ENCODE results near the gene PCID2.

The PCID2 gene

GRCh38 chr13:113201815-113202214, 6.7 kb downstream of the PCID2 start:
- TF ChIP-seq, protein P1, sequence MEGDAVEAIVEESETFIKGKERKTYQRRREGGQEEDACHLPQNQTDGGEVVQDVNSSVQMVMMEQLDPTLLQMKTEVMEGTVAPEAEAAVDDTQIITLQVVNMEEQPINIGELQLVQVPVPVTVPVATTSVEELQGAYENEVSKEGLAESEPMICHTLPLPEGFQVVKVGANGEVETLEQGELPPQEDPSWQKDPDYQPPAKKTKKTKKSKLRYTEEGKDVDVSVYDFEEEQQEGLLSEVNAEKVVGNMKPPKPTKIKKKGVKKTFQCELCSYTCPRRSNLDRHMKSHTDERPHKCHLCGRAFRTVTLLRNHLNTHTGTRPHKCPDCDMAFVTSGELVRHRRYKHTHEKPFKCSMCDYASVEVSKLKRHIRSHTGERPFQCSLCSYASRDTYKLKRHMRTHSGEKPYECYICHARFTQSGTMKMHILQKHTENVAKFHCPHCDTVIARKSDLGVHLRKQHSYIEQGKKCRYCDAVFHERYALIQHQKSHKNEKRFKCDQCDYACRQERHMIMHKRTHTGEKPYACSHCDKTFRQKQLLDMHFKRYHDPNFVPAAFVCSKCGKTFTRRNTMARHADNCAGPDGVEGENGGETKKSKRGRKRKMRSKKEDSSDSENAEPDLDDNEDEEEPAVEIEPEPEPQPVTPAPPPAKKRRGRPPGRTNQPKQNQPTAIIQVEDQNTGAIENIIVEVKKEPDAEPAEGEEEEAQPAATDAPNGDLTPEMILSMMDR (IDR thresholded peaks at IDR 0.05; ENCODE audit: insufficient read depth, missing control alignments): no peak
- DNase-seq (ENCODE audit: insufficient read length, low spot score): no peak
- no peak for FAIRE-seq

- FAIRE-seq (no peak), DNase-seq (ENCODE audit: insufficient read length, low spot score) (no peak)
- TF ChIP-seq, protein P1 (IDR thresholded peaks at IDR 0.05; ENCODE audit: insufficient read depth, missing control alignments): no peak
Observed at GRCh38 chr13:113196970-113197737, 11.3 kb downstream of the PCID2 start.

GRCh38 chr13:113195360-113195759, 13.1 kb downstream of the PCID2 start:
- no peak for FAIRE-seq
- TF ChIP-seq, protein P1 (IDR thresholded peaks at IDR 0.05; ENCODE audit: insufficient read depth, missing control alignments): no peak
- DNase-seq (ENCODE audit: insufficient read length, low spot score): no peak

GRCh38 chr13:113192902-113193301, 15.6 kb downstream of the PCID2 start:
- DNase-seq (ENCODE audit: insufficient read length, low spot score): no peak
- no peak for FAIRE-seq
- TF ChIP-seq, protein P1 (IDR thresholded peaks at IDR 0.05; ENCODE audit: insufficient read depth, missing control alignments): no peak

- no peak for DNase-seq (ENCODE audit: insufficient read length, low spot score)
- TF ChIP-seq, protein P1 (IDR thresholded peaks at IDR 0.05; ENCODE audit: insufficient read depth, missing control alignments): no peak
- no peak for FAIRE-seq
Observed at GRCh38 chr13:113192279-113192678, 16.2 kb downstream of the PCID2 start.

DNA sequence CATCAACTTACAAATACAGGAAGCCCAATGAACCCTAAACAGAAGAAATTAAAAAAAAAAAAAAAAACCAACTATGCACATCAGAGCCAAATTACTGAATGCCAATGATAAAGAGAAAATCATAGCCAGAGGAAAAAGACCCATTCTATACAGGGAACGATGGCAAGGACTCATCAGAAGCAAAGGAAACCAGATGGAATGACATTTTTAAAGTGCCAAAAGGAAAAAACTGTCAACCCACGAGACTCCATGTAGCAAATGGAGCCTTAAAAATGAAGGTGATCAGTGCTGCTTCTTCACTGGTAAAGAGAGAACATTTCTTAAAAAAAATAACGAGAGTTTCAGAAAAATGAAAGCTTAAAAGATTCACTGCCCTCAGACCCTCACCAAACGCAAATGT, 18.3 kb downstream of the PCID2 start:
- TF ChIP-seq, protein P1 (IDR thresholded peaks at IDR 0.05; ENCODE audit: insufficient read depth, missing control alignments): no peak

DNA sequence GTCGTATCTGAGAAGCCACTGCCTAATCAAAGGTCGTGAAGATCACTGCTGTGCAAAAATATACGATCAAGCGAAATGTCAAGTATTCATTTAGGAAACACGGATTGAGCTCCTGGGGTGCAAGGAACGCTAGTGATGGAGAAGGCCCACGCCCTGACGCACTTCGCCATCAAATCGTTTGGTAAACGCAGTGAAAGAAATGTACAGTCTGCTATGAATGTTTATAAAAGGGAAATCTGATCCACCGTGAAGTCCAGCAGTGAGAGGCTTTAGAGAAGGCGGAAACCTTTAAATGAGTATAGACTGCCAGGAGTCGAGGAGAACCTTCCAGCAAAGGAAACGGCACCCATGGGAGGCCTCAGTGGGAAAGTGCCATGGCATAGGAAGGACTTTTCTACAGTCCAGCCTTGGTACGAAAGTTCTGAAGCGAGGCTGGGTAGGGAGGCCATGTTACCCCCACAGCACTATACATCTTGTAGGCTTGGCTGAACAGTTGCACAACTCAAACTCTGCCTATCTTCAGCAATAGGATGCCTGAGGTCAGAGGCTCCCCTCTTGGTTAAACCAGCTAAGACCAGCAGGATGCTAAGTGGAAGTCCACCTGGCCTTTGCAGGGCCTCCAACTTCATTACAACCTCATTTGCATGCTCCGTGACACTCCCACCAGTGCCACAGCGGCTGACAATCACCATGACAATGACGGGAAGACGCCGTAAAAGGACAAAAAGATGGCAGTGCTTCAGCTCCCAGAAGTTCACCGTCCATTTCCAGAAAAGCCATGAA, 20.4 kb downstream of the PCID2 start:
- DNase-seq (ENCODE audit: insufficient read length, low spot score) (no peak), FAIRE-seq (no peak)
- TF ChIP-seq, protein P1 (IDR thresholded peaks at IDR 0.05; ENCODE audit: insufficient read depth, missing control alignments): no peak

More for the DNA sequence above, 18.3 kb downstream of the PCID2 start:
- FAIRE-seq: no peak
- no peak for DNase-seq (ENCODE audit: insufficient read length, low spot score)
